ENCODE measurements around the gene CUBN.
"Not testable (repeated sequence)": the region's sequence is repeated elsewhere in the genome, so short reads cannot be mapped to it uniquely, and the experiment has no call there.

GRCh38 chr10:17114878-17115444, 14.7 kb downstream of the CUBN start:
- TF ChIP-seq, protein P1, sequence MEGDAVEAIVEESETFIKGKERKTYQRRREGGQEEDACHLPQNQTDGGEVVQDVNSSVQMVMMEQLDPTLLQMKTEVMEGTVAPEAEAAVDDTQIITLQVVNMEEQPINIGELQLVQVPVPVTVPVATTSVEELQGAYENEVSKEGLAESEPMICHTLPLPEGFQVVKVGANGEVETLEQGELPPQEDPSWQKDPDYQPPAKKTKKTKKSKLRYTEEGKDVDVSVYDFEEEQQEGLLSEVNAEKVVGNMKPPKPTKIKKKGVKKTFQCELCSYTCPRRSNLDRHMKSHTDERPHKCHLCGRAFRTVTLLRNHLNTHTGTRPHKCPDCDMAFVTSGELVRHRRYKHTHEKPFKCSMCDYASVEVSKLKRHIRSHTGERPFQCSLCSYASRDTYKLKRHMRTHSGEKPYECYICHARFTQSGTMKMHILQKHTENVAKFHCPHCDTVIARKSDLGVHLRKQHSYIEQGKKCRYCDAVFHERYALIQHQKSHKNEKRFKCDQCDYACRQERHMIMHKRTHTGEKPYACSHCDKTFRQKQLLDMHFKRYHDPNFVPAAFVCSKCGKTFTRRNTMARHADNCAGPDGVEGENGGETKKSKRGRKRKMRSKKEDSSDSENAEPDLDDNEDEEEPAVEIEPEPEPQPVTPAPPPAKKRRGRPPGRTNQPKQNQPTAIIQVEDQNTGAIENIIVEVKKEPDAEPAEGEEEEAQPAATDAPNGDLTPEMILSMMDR (IDR thresholded peaks at IDR 0.05): not testable (repeated sequence)
- not testable (repeated sequence) for TF ChIP-seq POLR2A (IDR thresholded peaks at IDR 0.05)
